ENCODE measurements around the gene AMER1. TPM values are rescaled to one million over a fixed set of nuclear protein-coding genes. Genes with fewer than 3 reads are reported as not detected.

AMER1 gene
- total RNA-seq, 6 experiments from 2014 or later = 1.6 to 2.1 (median 2.0) TPM

DNA sequence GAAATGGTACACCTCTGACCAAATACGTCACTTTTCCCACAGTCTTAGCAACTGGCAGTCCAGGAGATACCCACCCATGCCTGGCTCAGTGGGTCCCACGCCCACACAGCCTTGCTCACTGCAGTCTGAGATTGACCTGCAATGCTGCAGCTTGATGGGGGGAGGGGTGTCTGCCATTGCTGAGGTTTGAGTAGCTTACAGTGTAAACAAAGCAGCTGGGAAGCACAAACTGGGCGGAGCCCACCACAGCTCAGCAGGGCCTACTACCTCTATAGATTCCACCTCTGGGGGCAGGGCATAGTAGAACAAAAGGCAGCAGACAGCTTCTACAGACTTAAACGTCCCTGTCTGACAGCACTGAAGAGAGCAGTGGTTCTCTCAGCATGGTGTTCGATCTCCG, 52.7 kb downstream of the AMER1 start:
- no peaks in the 10 kb centered on the region for H3K36me3 Mint-ChIP-seq (ENCODE audit: low read depth)
- DNase-seq = no peak
- no peaks in the 10 kb centered on the region; the same call in 1 of the 2 replicates for H3K9me3 Mint-ChIP-seq
- H3K27ac Mint-ChIP-seq = no peak overlapping the region
- no peaks in the 10 kb centered on the region for H3K4me1 Mint-ChIP-seq (ENCODE audit: low read depth)
- peaks cover 2% of the 10 kb centered on the region; the same call in 1 of the 2 replicates for H3K27me3 Mint-ChIP-seq (ENCODE audit: insufficient read depth)
- TF ChIP-seq, protein P1, sequence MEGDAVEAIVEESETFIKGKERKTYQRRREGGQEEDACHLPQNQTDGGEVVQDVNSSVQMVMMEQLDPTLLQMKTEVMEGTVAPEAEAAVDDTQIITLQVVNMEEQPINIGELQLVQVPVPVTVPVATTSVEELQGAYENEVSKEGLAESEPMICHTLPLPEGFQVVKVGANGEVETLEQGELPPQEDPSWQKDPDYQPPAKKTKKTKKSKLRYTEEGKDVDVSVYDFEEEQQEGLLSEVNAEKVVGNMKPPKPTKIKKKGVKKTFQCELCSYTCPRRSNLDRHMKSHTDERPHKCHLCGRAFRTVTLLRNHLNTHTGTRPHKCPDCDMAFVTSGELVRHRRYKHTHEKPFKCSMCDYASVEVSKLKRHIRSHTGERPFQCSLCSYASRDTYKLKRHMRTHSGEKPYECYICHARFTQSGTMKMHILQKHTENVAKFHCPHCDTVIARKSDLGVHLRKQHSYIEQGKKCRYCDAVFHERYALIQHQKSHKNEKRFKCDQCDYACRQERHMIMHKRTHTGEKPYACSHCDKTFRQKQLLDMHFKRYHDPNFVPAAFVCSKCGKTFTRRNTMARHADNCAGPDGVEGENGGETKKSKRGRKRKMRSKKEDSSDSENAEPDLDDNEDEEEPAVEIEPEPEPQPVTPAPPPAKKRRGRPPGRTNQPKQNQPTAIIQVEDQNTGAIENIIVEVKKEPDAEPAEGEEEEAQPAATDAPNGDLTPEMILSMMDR (IDR thresholded peaks at IDR 0.05) = no peak
- H3K4me3 Mint-ChIP-seq = no peak overlapping the region

DNA sequence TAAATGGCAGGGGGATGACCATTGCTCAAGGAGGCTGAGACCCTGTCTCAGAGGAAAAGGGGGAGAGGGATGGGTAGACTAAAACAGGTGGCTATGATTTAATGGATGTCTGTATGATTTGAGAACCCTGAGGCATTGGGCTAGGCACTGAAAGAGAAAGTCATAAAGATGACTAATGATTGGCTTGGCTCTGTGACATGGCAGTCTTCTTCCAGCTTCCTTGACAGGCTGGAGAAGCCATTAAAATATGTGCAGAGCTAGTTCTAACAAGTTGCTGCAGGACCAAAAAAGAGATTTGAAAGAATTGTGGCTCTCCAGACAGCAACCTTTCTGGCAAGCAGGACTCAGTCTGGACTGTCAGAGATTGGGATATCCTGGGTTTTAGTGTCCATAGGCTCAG, 53.6 kb downstream of the AMER1 start:
- no peak overlapping the region for H3K27ac Mint-ChIP-seq
- H3K27me3 Mint-ChIP-seq (ENCODE audit: insufficient read depth) = peaks cover 2% of the 10 kb centered on the region; the same call in 1 of the 2 replicates
- no peaks in the 10 kb centered on the region for H3K4me1 Mint-ChIP-seq (ENCODE audit: low read depth)
- H3K4me3 Mint-ChIP-seq = no peak overlapping the region
- no peak for DNase-seq
- TF ChIP-seq, protein P1 (IDR thresholded peaks at IDR 0.05) = no peak
- H3K9me3 Mint-ChIP-seq = no peaks in the 10 kb centered on the region; the same call in 1 of the 2 replicates
- H3K36me3 Mint-ChIP-seq (ENCODE audit: low read depth) = no peaks in the 10 kb centered on the region

DNA sequence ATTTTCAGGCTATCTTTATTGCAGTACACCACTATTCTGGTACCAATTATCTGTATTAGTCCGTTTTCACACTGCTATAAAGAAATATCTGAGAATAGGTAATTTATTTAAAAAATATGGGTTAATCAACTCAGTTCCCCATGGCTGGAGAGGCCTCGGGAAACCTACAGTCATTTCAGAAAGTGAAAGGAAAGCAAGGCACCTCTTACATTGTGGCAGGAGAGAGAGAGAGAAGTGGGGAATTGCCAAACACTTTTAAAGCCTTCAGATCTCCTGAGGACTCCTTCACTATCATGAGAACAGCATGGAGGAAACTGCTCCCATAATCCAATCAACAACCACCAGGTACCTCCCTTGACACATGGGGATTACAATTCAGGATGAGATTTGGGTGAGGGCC, 54.7 kb downstream of the AMER1 start:
- H3K36me3 Mint-ChIP-seq (ENCODE audit: low read depth) = no peaks in the 10 kb centered on the region
- no peaks in the 10 kb centered on the region; the same call in 1 of the 2 replicates for H3K9me3 Mint-ChIP-seq
- TF ChIP-seq, protein P1 (IDR thresholded peaks at IDR 0.05) = no peak
- no peaks in the 10 kb centered on the region for H3K4me1 Mint-ChIP-seq (ENCODE audit: low read depth)
- H3K27me3 Mint-ChIP-seq (ENCODE audit: insufficient read depth) = peaks cover 2% of the 10 kb centered on the region; the same call in 1 of the 2 replicates
- H3K4me3 Mint-ChIP-seq = no peak overlapping the region
- H3K27ac Mint-ChIP-seq = no peak overlapping the region
- no peak for DNase-seq

Other genes with a start within 250 kb of the AMER1 start
- gene ASB12, start 24.9 kb upstream of the AMER1 start, total RNA-seq (2021; fragmentation: NEBNext Ultra II Directional; extraction: Animal tissue kit (Norgen Biotek cat#: 25700)) = not detected
- not detected for gene MTMR8, start 189.7 kb upstream of the AMER1 start, total RNA-seq (2021; fragmentation: NEBNext Ultra II Directional; extraction: Animal tissue kit (Norgen Biotek cat#: 25700))

Data from HFFc6 (cell line).